Eye (tissue), 1 donor: ENCODE measurements around the gene SOX18.

Experiments
- DNase-seq: peaks from one replicate; pipeline ENCODE4 v3.0.0-alpha.2; 2015

Gene SOX18

DNA sequence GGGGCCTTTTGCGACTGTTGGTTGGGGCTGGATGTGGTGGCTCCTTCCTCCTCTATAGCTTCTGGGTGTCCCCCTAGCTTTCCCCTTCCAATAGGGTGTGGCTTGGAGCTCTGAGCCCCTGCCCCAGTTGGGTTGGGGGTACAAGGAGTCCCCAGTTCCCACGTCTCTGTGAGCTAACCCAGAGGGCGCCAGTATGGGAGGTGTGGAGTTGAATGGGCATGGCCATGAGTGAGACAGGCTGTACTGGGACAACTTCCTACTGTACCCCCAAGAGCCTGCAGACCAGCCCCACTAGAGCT, 12.3 kb downstream of the SOX18 start:
- DNase-seq, result no peak

DNA sequence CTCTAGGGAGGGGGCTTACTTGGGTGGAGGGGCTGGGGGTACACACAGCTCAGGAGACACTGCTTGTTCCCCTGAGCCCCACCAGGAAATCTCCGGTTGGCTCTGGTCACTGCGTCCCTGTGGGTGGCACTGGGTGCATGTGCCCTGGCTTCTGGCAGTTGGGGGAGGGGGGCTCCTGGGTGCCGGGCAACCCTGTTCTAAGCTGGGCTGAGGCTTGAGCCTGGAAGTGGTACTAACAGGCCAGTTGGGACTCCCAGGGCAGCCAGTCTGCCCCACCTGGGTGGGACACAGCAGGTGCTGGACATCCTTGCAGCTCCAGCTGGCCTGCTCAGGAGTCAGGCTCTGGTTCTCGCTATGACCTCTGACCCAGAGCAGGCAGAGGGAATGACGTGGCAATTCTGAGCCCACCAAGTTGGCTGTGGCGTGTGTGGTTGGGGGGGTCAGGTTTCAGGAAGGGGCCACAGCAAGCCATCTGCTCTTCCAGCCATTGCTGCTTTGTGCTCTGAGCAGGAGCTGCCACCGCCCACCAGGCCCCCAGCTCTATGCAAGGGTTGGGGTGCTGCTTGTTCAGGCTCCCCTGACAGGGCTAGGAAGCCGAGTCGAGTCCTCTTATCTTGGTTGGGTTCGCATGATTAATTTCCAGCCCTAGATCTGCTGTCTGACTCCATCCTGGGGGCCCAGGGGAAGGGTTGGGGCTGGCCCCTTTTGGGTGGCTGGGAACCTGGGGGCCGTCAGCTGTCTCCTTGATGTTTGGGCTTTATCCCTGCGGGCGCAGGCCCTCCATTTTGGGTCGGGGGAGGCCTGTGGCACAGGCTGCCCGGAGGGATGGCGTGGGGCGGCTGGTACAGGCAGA, 12.9 kb downstream of the SOX18 start:
- no peak for DNase-seq

DNA sequence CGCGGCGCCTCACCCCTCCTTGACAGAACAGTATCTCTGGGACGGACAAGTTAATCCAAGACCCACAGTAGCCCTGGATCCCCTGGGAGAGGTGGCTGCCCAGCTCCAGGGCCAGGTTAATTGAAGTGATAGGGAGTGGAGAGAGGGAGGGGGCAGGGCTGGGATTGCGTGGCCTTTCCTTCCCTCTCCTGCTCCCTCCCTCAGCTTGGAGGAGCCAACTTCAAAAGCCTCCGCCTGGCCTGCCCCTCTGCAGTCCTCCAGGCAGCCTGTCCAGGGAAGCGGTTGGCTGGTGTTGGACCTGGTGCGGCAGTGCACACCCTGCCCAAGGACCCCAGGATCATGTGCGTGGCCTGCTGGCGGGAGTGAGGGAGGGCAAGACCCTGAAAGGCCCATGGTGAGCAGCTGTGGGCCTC, 13.5 kb downstream of the SOX18 start, which contains the start of gene C20orf204:
TSS of gene C20orf204 (plus strand) at position 250 of the 413 bp plus-strand sequence. CDS start at position 392, 142 bp downstream.
- no peak for DNase-seq

DNA sequence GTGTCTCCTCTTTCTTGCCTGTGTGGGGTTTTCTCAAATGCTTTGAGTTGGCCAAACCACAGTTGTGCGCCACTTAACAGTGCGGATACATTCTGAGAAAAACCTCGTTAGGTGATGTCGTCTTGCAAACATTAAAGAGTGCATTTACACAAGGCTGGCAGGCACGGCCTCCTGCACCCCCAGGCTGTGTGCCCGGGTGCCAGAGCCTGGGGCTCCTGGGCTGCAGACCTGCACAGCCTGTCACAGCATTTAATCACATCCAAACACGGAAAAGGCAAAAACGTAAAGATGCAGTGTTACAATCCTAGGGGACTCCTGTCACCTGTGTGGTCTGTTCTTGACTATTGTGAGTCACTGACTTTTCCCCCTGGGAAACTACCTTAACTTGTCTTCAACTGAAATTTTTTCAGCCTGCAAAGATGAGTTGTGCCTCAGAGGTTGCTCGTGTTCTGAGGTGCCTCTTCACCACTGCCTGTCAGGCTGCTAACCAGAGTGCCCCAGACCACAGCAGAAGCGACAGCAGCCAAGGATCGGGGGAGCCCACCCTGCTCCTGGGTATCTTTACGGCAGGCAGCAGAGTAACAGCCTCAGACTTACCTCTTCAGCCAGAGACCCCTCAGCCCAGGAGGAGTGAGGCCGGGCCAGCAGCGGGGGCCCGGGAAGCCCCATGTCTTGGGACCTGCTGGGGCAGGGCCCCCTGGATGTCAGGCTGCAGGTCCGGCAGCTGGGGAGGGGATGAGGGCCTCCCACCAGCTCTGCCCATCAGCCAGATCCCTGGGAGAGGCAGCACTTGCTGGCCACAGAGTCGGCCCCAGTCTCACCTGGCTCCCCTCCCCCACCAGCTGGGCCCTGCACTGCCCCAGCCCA, 14.1 kb downstream of the SOX18 start:
- DNase-seq, result no peak

DNA sequence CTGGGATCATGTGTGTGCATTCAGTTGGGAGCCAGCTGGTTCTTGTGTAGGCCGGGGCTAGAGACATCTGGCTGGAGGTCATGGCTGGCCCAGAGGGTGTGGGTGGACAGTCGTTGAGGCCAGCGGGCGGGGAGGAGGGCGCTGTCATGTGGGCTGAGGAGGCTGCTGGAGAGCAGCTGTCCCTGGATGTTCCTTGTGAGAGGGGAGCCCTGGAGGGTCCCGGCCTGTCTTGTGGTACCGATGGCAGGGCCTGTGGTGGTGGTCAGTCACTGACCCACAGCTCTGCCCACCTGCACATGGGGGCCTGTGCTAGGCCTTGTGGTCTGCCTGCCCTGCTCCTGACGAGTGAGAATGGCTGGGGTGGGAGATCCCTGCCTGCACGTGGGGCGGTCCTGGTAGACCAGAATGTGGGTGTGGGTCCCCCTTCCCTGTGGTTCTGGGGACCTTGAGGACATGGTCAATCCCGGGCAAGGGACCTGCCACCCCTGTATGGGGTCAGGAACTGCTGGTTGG, 15.4 kb downstream of the SOX18 start:
- DNase-seq, result no peak

DNA sequence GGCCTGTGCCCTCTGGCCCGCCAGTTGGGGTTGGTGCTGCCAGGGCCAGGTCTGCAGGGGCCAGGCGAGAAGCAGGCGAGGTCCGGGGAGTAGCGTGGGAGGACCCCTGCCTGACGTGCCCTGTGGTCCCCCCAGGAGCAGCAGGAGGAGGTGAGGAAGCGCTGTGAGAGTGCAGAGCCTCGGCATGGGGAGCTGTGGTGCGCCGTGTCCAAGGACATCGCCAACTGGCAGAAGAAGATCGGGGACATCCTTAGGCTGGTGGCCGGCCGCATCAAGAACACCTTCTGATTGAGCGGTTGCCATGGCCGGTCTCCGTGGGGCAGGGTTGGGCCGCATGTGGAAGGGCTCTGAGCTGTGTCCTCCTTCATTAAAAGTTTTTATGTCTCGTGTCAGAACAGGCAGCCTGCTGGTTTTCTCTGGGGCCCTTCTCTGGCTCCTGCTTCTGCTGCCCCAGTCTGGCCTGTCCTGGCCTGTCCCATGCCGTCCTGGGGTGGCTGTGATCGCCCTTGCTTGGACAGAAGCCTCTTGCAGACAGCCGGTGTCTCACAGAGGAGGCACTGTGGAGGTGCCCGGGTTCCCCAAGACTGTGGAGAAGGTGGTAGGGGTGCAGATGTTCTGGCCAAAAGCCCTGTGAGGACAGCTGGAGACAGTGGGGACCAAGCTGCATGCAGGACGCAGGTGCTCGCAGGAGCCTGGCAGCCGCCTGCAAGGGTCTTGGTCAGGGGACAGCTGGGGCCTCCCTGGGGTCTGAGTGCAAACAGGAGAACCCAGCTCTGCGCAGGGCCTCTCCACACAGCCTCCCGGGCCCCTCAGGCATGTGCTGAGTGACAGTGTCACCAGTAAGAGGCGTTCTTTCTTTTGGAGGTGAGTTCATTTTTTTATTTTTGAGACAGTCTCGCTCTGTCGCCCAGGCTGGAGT, 16.5 kb downstream of the SOX18 start:
- DNase-seq, result no peak

DNA sequence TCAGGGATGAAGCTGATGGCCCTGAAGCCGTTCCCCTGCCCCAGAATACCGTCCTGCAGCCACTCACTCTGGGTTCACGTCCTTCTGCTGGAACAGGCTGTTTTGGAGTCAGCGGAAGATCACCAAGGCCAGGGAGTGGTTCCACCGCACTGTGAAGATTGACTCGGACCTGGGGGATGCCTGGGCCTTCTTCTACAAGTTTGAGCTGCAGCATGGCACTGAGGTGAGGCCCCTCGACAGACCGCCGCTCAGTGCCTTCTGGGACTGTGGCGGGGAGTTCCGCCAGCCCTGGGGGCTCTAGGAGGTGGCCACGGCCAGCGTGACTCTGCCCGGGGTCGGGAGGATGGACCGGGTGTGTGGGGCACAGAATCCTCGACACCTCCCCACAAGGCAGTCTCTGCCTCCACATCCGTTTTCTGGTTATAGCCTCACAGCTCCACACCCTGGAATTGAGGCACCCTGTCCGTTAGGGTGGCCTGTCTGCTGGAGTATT, 17.6 kb downstream of the SOX18 start:
- DNase-seq, result no peak

DNA sequence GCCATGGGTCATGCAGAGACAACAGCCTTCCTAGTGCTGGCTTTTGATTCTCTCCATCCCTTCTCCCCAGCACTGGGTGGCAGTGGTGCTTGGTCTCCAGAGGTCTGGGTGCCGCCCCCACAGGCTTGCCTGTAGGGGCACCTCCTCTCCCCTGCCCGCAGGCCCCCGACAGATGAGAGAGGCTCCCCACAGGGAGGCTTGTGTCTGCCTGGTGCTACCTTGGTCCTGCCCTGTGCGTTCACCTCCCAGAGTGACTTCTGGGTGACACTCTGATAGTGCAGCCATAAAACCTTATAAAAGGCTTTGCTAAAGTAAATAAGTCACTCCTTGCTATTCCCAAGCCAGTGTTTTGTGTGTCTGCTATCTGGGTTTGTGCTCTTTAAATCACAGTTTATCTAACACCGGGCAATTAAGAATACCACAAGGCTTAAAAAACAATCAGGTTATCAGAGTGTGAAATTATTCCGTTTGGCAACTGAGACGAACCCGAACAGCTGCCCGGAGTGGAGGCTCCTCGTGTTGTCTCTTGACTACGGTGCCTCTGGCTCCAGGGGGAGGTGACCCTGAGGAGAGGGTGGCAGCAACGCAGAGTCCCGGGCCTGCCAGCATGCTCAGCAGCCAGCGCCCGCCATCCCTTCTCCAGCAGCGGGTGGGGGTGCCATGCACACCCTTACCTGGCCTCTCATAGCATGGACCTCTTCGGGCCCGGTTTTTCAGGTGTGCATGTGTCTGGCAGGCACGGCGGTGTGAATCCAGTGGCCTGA, 18.9 kb downstream of the SOX18 start:
- no peak for DNase-seq

DNA sequence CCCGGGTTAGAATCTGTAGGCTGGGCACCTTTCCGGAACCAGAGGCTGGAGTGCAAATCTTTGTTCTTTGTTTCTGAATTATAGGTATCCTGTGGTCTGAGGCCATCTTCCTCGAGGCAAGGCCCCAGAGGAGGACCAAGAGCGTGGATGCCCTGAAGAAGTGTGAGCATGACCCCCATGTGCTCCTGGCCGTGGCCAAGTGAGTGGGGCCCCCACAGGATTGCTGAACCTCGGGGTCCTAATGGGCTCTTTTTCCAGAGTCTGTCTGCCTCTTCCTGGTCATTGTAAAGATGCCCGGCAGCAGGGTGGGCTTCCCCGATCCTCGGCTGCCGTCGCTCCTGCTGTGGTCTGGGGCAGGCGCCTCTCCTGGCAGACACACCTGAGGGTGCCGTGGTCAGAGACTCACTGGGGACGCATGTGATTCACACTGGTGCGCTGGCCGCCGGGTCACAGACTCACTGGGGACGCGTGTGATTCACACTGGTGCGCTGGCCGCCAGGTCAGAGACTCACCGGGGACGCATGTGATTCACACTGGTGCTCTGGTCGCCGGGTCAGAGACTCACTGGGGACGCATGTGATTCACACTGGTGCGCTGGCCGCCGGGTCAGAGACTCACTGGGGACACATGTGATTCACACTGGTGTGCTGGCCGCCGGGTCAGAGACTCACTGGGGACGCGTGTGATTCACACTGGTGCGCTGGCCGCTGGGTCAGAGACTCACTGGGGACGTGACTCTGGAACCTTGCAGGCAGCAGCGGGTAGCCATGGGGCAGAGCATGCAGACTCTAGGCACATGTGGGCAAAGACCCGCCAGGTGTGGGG, 19.9 kb downstream of the SOX18 start:
- DNase-seq, result no peak

DNA sequence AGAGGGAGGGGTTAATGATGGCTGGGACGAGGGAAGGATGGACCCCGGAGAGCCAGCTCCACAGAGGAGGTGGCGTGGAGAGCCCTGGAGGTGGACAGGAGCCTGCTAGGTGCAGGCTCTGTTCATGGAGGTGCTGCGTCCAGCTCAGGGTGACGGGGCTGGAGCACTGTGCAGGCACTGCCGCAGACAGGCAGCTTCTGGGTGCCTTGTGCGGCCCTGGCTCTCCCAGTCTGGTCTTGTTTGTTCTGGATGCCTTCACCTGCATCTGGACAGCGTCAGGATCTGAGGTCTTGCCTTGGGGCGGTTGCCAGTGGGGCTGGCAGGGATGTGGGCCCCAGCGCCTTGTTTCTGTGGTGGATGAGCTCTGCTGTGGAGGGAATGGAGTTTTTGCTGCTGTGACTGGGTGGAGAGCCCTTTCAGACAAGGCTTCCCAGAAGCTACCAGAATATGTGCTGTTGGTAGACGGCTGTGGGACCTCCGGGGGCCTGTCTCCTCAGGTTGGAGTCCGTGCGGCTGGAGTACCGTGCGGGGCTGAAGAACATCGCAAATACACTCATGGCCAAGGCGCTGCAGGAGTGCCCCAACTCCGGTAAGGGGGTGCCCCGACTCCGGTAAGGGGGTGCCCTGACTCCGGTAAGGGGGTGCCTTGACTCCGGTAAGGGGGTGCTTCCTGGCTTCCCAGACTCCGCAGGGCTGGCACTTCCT, 21.3 kb downstream of the SOX18 start:
- no peak for DNase-seq

DNA sequence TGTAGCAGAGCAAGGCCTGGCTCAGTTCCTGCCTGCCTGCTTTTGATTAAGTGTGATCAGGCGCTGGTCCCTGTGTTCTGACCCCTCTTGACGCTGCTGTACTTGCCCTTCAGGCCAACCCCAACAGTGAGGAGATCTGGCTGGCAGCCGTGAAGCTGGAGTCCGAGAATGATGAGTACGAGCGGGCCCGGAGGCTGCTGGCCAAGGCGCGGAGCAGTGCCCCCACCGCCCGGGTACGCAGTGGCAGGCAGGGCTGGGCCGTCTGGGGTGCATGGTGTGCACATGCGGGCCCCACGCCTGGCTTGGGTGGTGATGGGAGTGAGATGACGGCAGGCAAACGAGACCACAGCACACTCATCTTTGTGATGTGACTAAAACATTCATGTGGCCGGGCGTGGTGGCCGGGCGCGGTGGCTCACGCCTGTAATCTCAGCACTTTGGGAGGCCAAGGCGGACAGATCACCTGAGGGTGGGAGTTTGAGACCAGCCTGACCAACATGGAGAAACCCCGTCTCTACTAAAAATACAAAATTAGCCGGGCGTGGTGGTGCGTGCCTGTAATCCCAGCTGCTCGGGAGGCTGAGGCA, 23.5 kb downstream of the SOX18 start:
- DNase-seq, result no peak

DNA sequence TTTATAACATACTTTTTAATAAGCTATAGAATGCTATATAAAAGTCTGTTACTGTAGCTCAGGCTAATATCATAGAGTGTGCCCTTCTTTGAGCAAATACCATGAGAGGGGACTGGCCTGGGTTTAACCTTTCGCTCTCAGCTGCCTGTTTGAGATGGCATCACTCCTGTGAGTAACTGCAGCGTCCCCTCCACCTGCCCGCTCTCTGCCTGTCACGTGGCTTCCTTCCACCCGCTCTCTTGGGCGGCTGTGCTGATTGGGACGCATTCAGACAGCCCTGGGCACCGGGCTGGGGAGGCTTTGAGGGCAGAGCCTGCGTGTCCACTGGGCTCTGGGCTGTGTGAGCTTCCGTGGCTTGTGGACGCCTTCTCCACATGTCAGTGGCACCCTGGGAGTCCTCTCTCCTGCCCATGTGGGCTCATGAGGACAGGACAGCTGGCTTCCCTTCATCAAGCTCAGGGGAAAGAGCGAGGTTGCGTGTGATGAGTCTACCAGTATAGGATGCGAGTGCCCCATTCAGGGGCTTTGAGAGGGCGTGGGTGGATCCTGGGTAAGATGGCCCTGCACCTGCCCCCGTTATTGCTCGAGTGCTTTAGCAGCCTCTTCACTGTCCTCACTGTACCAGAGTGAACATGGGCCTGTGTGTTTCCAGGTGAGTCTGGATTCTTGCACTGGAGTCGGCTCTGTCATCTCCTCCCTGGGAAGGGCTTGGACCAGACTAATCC, 24.2 kb downstream of the SOX18 start:
- DNase-seq, result no peak

DNA sequence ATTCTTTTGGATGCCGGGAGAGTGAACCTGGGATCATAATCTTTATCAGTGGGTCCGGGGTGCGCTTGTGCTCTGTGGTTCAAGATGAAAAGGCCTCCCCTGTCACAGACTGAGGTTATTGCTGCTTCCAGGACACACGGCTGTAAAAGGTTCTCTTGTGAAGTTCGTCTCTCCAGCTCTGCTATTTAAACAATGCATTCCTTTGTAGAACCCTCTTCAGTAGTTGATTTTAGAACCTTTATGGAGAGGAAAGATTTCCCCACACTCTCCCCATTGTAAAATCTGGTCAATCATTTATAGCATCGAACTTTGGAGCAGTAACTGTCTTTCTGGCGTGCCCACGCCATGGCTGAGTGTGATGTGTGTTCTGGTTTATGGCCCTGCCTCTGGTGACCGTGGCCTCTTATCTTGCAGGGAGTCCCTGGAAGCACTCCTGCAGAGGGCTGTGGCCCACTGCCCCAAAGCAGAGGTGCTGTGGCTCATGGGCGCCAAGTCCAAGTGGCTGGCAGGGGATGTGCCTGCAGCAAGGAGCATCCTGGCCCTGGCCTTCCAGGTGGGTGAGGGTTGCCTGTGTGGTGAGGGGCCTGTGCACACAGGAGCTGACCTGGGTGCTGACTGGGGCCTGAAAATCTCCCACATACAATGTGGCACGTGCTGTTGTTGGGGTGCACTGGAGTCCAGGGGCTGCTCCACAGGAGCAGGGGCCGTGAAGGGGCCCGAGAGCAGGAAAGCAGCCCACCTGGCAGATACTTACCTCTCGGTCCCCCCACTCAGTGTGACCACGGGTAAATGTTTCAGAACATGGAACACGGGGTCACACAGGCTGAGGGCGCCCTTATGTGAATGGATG, 25.1 kb downstream of the SOX18 start:
- DNase-seq, result no peak

DNA sequence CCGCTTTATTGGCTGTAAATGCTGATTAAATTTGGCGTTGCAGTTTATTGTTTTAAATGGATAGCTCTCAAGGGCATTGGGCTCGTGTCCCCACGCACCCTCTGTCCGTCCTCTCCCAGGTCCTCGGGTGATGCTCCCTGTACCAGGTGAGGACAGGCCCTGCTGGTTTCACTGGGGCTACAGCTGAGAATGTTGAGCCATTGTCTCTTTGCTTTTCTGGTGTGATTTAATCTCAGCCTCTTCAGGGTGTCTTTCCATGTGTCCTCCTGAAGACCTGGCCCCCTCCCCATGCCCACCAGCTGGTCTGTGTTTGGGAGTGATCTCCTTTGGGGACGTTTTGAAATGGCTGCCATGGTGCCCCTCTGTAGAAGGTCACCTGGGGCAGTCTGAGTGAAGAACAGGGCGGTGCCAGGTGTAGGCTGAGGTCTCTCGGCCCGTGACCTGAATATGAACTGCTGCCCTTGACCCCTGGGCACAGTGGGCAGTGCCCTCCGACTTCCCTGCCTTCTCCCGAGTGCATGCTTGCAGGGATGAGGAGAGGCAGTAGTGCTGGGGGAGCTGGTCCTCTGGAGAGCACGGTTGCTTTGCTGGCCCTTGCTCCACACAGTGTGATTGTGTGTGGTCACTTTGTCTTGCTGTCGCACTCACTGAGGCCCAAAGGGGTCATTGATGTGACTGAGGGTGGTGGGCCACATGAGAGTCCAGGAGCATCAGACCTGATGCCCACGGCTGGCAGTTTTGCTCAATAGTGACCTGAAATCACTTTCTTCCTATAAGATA, 25.9 kb downstream of the SOX18 start:
- DNase-seq, result no peak

DNA sequence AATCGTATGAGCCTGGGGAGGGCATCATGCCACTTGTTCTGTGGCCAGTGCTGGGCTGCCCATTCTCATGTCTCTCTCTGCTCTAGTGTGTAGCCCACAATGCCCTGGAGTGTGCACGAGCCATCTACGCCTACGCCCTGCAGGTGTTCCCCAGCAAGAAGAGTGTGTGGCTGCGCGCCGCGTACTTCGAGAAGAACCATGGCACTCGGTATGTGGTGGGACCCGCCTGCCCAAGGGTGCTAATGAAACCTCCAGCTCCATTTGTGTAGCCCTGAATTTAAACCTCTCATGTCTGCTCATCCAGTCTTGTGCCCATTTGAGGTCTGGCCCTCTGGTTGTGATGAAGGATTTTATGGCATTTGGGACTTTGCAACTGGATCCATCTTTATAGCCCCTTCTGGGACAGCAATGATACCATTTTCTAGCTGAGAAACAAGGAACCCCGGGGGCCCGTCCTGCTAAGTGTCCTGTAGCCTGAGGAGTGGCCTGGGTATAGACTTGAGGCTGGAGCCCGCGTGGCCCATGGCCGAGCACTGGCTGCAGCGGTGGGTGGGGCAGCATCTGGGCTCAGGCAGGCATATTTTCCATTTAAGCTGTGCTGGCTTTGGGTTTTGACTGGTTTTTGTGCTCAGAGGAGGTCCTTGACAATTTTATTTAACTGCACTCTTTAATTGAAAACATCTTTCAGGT, 26.6 kb downstream of the SOX18 start:
- no peak for DNase-seq

DNA sequence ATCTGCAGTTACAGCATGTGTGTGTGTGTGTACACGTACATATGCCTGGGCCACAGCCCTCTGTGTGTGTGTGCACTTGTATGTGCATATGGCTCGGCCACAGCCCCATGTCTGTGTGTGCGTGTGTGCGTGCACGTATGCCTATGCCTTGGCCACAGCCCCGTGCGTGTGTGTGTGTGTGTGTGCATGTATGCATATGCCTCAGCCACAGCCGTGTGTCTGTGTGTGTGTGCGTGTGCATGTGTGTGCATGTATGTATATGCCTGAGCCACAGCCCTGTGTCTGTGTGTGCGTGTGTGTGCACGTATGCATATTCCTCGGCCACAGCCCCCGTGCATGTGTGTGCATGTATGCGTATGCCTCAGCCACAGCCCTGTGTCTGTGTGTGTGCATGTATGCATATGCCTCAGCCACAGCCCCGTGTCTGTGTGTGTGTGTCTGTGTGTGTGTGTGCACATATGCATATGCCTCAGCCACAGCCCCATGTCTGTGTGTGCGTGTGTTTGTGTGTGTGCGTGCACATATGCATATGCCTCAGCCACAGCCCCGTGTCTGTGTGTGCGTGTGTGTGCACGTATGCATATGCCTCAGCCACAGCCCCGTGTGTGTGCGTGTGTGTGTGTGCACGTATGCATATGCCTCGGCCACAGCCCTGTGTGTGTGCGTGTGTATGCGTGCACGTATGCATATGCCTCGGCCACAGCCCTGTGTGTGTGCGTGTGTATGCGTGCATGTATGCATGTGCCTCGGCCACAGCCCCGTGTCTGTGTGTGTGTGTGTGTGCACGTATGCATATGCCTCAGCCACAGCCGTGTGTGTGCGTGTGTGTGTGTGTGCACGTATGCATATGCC, 28.1 kb downstream of the SOX18 start:
- DNase-seq, result no peak
